ENCODE data around the gene FUS. TPM values are rescaled to one million over a fixed set of nuclear protein-coding genes. Genes with fewer than 3 reads are reported as not detected.

FUS gene
- total and polyA plus RNA-seq, 9 of the 15 experiments (the other 6 are each of a cell fraction or from before 2014, with no cell fraction given) = 43.9 to 575 (median 87.2) TPM

DNA sequence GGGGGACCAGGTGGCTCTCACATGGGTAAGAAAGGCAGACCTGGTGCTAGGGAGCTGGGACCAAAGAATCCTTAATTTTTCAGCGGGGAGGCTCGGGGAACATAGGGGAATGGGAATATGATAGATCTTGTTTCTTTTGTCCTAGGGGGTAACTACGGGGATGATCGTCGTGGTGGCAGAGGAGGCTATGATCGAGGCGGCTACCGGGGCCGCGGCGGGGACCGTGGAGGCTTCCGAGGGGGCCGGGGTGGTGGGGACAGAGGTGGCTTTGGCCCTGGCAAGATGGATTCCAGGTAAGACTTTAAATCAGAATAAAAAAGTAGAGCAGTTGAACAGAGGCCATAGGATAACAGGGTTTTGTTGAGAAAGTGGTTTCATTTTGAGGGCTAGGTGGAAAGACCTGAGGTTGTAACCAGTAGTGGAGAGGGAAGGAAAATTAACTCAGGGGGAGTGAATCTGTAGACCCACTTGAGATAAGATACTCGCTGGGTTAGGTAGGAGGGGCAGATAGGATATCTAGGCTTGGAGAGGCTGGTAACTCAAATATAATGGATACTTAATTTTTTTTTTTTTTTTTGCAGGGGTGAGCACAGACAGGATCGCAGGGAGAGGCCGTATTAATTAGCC is 11.0 kb downstream of the FUS start (continued):
- TF ChIP-seq, protein P1, sequence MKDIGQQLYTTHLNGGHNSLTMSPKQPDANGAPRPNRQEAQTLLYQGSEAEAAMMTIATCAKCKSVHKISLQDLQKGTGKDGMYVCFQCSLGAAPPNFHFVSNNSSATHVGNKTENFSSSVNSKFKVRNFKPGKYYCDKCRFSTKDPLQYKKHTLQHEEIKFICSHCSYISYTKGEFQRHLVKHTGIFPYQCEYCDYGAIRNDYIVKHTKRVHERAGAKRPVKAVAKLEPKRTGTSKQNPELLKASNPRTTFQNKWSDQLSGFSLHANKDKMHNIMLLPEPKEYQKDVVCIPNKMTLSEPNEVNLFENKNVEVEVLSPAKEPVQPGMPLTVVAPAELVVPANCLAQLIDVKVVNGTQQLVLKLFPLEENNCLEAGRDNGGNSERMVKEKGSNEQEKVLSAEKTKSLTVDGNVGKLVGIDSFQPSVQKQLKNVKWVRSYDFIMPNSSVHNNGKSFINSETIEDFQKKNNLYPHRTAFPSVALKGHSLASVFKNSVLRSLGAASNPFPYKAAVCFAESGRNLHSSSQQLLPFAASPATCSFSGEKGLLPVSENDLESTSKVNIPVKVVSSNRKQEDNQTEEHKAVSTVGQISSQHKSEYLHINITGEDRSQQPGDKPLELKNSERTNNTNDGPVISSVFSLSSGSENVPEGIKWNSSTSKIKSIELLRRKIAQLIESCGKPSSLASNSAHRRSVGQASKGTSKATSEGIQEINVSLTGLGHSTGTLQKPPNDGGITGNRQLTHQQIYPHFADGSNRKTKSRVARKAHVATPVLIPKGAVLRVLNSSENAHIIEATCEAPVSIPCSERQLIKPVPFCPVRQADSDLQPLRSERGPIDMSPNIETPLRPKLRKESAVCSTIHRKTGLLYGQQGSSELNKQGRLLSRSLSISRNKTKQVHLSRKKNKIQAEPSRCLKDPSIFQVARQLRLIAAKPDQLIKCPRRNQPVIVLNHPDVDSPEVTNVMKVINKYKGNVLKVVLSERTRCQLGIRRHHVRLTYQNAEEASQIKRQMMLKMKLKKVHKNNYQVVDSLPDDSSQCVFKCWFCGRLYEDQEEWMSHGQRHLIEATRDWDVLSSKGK (CRISPR knock-in tag; IDR thresholded peaks at IDR 0.05) = no peak
- TF ChIP-seq POLR2B (IDR thresholded peaks at IDR 0.05; ENCODE audit: low read depth, partially characterized antibody) = peak; percentile 57
- TF ChIP-seq, protein P2, sequence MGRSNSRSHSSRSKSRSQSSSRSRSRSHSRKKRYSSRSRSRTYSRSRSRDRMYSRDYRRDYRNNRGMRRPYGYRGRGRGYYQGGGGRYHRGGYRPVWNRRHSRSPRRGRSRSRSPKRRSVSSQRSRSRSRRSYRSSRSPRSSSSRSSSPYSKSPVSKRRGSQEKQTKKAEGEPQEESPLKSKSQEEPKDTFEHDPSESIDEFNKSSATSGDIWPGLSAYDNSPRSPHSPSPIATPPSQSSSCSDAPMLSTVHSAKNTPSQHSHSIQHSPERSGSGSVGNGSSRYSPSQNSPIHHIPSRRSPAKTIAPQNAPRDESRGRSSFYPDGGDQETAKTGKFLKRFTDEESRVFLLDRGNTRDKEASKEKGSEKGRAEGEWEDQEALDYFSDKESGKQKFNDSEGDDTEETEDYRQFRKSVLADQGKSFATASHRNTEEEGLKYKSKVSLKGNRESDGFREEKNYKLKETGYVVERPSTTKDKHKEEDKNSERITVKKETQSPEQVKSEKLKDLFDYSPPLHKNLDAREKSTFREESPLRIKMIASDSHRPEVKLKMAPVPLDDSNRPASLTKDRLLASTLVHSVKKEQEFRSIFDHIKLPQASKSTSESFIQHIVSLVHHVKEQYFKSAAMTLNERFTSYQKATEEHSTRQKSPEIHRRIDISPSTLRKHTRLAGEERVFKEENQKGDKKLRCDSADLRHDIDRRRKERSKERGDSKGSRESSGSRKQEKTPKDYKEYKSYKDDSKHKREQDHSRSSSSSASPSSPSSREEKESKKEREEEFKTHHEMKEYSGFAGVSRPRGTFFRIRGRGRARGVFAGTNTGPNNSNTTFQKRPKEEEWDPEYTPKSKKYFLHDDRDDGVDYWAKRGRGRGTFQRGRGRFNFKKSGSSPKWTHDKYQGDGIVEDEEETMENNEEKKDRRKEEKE (IDR thresholded peaks at IDR 0.05; ENCODE audit: borderline replicate concordance in 1 of 2, control insufficient read depth in 1 of 2, low read depth in 2 of 2, low read length in 1 of 2) = 0 out of 4 replicates have a peak, but pooled peaks of 1 of the 2 experiments have one; percentile 39
